Urinary bladder (tissue), 4 donors: Measurements from ENCODE around the gene ECM1. TPM values are rescaled to one million over a fixed set of nuclear protein-coding genes. Genes with fewer than 3 reads are reported as not detected.

Source experiments
- DNase-seq: peaks from one replicate; pipeline ENCODE4 v3.0.0-alpha.2; 2015; ENCODE audit errors: extremely low spot score
- H3K27ac ChIP-seq: one replicate; pipeline ENCODE4 v1.5.1; 2013; ENCODE audit warnings: low read depth, mild to moderate bottlenecking, moderate library complexity
- H3K36me3 ChIP-seq: one replicate; pipeline ENCODE4 v1.6.1; 2013; ENCODE audit warnings: mild to moderate bottlenecking, moderate library complexity; ENCODE audit not compliant: insufficient read depth
- H3K4me1 ChIP-seq: one replicate; pipeline ENCODE4 v1.6.1; 2013; ENCODE audit warnings: mild to moderate bottlenecking, moderate library complexity; ENCODE audit not compliant: insufficient read depth
- H3K4me3 ChIP-seq: one replicate; pipeline ENCODE4 v1.5.1; 2013; ENCODE audit warnings: low read depth, low read length
- WGBS: extraction: QIAGEN DNeasy Blood & Tissue Kit; methylation state at CpG from one replicate; pipeline ENCODE4 v1.1.7; 2013; 5-methylcytosine and 5-hydroxymethylcytosine counted together
- polyA plus RNA-seq: library from polyadenylated mRNA; stranded (reverse); fragments of 200-250 nt; gene quantifications from one replicate; pipeline ENCODE4 v1.2.3, GENCODE V29; 2013
- total RNA-seq: library from RNA; depleted of rRNA; stranded (reverse); fragments of >200 nt; gene quantifications from one replicate; pipeline ENCODE4 v1.2.3, GENCODE V29; 2014
- donor health status: healthy with polysubstance abuse.
- donor health status: healthy.

ECM1 gene
- total and polyA plus RNA-seq, 2 donors = 8.7 to 40.8 TPM

GRCh38 chr1:150552911-150553289 lies 45.0 kb downstream of the ECM1 start:
- H3K4me3 ChIP-seq = no peak overlapping the region
- H3K4me1 ChIP-seq = no peaks in the 10 kb centered on the region

DNA sequence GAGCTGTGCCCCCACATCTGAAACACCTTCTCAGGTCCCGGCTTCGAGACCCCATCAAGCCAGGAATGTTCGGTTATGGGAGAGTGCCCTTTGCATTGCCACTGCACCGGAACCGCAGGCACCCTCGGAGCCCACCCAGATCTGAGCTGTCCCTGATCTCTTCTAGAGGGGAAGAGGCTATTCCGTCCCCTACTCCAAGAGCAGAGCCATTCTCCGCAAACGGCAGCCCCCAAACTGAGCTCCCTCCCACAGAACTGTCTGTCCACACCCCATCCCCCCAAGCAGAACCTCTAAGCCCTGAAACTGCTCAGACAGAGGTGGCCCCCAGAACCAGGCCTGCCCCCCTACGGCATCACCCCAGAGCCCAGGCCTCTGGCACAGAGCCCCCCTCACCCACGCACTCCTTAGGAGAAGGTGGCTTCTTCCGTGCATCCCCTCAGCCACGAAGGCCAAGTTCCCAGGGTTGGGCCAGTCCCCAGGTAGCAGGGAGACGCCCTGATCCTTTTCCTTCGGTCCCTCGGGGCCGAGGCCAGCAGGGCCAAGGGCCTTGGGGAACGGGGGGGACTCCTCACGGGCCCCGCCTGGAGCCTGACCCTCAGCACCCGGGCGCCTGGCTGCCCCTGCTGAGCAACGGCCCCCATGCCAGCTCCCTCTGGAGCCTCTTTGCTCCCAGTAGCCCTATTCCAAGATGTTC lies 45.6 kb downstream of the ECM1 start:
- WGBS = 86% methylated on average over 23 of the region's 23 CpGs
- Histone ChIP-seq H3K36me3 (peaks cover 2% of the 10 kb centered on the region), H3K4me1 (no peaks in the 10 kb centered on the region), H3K27ac (no peak overlapping the region), H3K4me3 (no peak overlapping the region)
- DNase-seq = no peak

More at GRCh38 chr1:150552911-150553289, 45.0 kb downstream of the ECM1 start:
- DNase-seq = no peak
- 69% methylated on average over 12 of the region's 12 CpGs for WGBS
- Histone ChIP-seq H3K36me3 (peaks cover 2% of the 10 kb centered on the region), H3K27ac (peak overlapping the region; percentile 19)

DNA sequence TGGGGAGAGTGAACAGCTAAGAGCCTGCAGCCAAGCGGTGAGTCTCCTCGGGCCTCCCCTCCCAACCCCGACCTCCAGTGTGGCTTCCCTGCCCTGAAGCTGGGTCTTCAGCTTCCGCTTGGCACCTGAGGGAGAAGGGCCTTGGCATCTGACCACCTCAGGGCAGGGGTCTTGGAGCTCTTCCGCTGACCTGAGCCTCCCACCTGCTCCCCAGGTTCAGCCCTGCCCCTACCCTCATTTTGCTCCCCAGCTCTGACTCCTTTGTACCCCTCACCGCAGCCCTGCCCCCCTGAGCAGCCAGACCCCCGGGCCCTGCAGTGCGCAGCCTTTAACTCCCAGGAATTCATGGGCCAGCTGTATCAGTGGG lies 46.2 kb downstream of the ECM1 start:
- H3K4me1 ChIP-seq = no peaks in the 10 kb centered on the region
- 90% methylated on average over 8 of the region's 8 CpGs for WGBS
- no peak overlapping the region for H3K27ac ChIP-seq
- H3K4me3 ChIP-seq = no peak overlapping the region
- H3K36me3 ChIP-seq = peaks cover 2% of the 10 kb centered on the region
- no peak for DNase-seq

- no peak overlapping the region for H3K4me3 ChIP-seq
- peaks cover 2% of the 10 kb centered on the region for H3K36me3 ChIP-seq
- 87% methylated on average over 19 of the region's 19 CpGs for WGBS
- DNase-seq = no peak
- H3K27ac ChIP-seq = no peak overlapping the region
- H3K4me1 ChIP-seq = peaks cover 2% of the 10 kb centered on the region
Observed at GRCh38 chr1:150555198-150555970, 47.5 kb downstream of the ECM1 start.

DNA sequence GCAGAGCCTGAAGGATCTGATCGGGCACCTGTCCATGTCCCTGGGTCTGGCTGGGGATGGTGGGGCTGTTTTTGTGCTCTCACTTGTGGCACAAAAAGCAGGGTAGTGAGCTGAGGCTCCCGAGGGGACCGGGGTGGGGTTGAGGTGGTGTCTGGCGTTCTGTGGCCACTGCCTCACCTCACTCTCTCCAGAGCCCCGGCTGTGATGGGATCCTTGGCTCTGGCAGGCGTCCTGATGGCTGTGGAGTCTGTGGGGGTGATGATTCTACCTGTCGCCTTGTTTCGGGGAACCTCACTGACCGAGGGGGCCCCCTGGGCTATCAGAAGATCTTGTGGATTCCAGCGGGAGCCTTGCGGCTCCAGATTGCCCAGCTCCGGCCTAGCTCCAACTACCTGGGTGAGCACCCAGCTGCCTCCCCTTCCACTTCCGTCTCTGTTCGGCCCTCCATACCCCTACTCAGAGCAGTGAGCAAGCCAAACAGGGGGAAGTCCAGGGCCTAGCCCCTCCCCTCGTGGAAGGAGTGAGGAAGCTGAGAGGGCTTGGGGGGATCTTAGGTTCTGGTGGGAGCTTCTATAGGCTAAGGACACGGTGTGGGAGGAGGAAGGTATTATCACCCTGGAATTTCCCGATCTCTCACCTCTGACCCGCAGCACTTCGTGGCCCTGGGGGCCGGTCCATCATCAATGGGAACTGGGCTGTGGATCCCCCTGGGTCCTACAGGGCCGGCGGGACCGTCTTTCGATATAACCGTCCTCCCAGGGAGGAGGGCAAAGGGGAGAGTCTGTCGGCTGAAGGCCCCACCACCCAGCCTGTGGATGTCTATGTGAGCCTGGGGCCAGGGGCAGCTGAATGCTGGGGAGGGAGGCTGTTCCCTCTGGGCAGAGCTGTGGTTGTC lies 48.3 kb downstream of the ECM1 start:
- Histone ChIP-seq H3K27ac (no peak overlapping the region), H3K4me1 (peaks cover 2% of the 10 kb centered on the region), H3K36me3 (peaks cover 2% of the 10 kb centered on the region), H3K4me3 (no peak overlapping the region)
- DNase-seq = no peak
- WGBS = 70% methylated on average over 26 of the region's 26 CpGs

DNA sequence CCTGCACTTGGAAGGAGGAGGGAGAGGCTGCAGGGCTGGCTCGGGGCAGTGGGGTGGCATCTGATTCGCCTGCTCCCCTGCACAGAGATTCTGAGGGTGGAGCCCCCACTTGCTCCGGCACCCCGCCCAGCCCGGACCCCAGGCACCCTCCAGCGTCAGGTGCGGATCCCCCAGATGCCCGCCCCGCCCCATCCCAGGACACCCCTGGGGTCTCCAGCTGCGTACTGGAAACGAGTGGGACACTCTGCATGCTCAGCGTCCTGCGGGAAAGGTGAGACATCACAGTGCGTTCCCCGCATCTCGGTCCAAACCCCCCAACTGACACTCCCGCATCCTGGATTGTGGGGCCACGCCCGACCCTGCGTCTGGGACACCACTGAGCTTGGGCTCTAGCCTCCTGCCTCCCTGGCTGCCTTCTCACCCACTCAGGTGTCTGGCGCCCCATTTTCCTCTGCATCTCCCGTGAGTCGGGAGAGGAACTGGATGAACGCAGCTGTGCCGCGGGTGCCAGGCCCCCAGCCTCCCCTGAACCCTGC lies 49.2 kb downstream of the ECM1 start:
- no peak for DNase-seq
- 88% methylated on average over 26 of the region's 26 CpGs for WGBS
- H3K4me1 ChIP-seq = peaks cover 2% of the 10 kb centered on the region

DNA sequence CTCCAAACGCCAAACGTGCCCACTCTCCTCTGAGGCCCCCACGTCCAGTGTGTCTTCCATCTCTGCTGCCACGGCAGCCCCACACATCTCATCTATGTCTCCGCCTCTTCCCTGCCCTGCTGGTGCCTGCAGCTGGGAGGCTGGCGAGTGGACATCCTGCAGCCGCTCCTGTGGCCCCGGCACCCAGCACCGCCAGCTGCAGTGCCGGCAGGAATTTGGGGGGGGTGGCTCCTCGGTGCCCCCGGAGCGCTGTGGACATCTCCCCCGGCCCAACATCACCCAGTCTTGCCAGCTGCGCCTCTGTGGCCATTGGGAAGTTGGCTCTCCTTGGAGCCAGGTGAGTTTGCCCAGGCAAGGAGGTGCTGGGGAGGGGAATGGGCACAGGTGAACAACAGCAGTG lies 49.9 kb downstream of the ECM1 start:
- H3K4me3 ChIP-seq = no peak overlapping the region
- DNase-seq = no peak
- peaks cover 4% of the 10 kb centered on the region for H3K4me1 ChIP-seq
- no peak overlapping the region for H3K27ac ChIP-seq
- H3K36me3 ChIP-seq = peaks cover 2% of the 10 kb centered on the region
- 85% methylated on average over 15 of the region's 15 CpGs for WGBS

More for the DNA sequence above, 49.2 kb downstream of the ECM1 start:
- H3K36me3 ChIP-seq = peaks cover 2% of the 10 kb centered on the region
- no peak overlapping the region for H3K4me3 ChIP-seq
- no peak overlapping the region for H3K27ac ChIP-seq

- 81% methylated on average over 15 of the region's 15 CpGs for WGBS
- Histone ChIP-seq H3K27ac (no peak overlapping the region), H3K36me3 (peaks cover 2% of the 10 kb centered on the region), H3K4me1 (peaks cover 4% of the 10 kb centered on the region), H3K4me3 (no peak overlapping the region)
- DNase-seq = no peak
Observed at GRCh38 chr1:150558303-150558704, 50.4 kb downstream of the ECM1 start.

- WGBS = 65% methylated on average over 28 of the region's 28 CpGs
- Histone ChIP-seq H3K4me1 (peaks cover 4% of the 10 kb centered on the region), H3K36me3 (peaks cover 2% of the 10 kb centered on the region), H3K4me3 (no peak overlapping the region), H3K27ac (no peak overlapping the region)
- no peak for DNase-seq
Observed at GRCh38 chr1:150558761-150559655, 51.1 kb downstream of the ECM1 start.

GRCh38 chr1:150559656-150560010 lies 51.7 kb downstream of the ECM1 start:
- WGBS = 71% methylated on average over 10 of the region's 10 CpGs
- DNase-seq = no peak
- no peak overlapping the region for H3K4me3 ChIP-seq
- H3K27ac ChIP-seq = no peak overlapping the region
- H3K4me1 ChIP-seq = peaks cover 4% of the 10 kb centered on the region
- peaks cover 2% of the 10 kb centered on the region for H3K36me3 ChIP-seq

DNA sequence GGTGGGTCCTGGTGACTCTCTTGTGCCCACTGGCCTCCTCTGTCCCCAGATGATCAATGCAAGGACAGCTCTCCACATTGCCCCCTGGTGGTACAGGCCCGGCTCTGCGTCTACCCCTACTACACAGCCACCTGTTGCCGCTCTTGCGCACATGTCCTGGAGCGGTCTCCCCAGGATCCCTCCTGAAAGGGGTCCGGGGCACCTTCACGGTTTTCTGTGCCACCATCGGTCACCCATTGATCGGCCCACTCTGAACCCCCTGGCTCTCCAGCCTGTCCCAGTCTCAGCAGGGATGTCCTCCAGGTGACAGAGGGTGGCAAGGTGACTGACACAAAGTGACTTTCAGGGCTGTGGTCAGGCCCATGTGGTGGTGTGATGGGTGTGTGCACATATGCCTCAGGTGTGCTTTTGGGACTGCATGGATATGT lies 52.1 kb downstream of the ECM1 start:
- H3K4me1 ChIP-seq = peaks cover 4% of the 10 kb centered on the region
- H3K4me3 ChIP-seq = no peak overlapping the region
- DNase-seq = no peak
- H3K27ac ChIP-seq = peak overlapping the region; percentile 63
- peaks cover 2% of the 10 kb centered on the region for H3K36me3 ChIP-seq
- WGBS = 31% methylated on average over 9 of the region's 9 CpGs

DNA sequence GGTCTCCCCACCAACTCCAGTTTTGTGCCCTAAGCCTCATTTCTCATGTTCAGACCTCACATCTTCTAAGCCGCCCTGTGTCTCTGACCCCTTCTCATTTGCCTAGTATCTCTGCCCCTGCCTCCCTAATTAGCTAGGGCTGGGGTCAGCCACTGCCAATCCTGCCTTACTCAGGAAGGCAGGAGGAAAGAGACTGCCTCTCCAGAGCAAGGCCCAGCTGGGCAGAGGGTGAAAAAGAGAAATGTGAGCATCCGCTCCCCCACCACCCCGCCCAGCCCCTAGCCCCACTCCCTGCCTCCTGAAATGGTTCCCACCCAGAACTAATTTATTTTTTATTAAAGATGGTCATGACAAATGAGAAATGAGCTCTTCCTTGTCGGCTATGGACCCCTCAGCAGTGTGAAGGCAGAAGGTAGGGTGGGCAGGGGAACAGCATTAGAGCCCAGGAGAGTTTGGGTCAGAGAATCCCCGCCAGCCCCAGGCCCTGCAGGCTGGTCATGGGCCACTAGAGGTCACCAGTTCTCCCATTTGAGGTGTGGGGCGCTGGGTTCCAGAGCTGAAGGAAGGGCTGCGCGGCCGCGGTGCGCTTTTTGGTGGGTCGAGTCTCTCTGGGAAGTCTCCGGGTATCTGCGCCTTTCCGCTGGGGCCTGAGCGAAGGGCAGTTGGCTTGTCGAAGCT lies 52.8 kb downstream of the ECM1 start:
- peaks cover 4% of the 10 kb centered on the region for H3K4me1 ChIP-seq
- no peak for DNase-seq
- peaks cover 2% of the 10 kb centered on the region for H3K36me3 ChIP-seq
- H3K27ac ChIP-seq = peak overlapping the region; percentile 99
- peak overlapping the region; percentile 29 for H3K4me3 ChIP-seq
- WGBS = 15% methylated on average over 17 of the region's 17 CpGs
